ENCODE data around the gene CFDP1.
A peak's percentile ranks its signal among the peaks of the same experiment; 100 is the strongest.

CFDP1 gene

GRCh38 chr16:75432828-75433731 is at the start of gene CFDP1:
TSS of gene CFDP1 (minus strand) at chr16:75433503. CDS start at chr16:75433352, 151 bp downstream.
- peak; percentile 100 for DNase-seq (ENCODE audit: low spot score)

- no peak for DNase-seq (ENCODE audit: low spot score)
Measured at GRCh38 chr16:75482434-75483205, 49.3 kb upstream of the CFDP1 start.

- no peak for DNase-seq (ENCODE audit: low spot score)
Measured at GRCh38 chr16:75481475-75481874, 48.2 kb upstream of the CFDP1 start.

GRCh38 chr16:75479421-75479990 is 46.2 kb upstream of the CFDP1 start:
- no peak for DNase-seq (ENCODE audit: low spot score)

- DNase-seq (ENCODE audit: low spot score), result no peak
Measured at GRCh38 chr16:75478480-75479345, 45.4 kb upstream of the CFDP1 start.

DNA sequence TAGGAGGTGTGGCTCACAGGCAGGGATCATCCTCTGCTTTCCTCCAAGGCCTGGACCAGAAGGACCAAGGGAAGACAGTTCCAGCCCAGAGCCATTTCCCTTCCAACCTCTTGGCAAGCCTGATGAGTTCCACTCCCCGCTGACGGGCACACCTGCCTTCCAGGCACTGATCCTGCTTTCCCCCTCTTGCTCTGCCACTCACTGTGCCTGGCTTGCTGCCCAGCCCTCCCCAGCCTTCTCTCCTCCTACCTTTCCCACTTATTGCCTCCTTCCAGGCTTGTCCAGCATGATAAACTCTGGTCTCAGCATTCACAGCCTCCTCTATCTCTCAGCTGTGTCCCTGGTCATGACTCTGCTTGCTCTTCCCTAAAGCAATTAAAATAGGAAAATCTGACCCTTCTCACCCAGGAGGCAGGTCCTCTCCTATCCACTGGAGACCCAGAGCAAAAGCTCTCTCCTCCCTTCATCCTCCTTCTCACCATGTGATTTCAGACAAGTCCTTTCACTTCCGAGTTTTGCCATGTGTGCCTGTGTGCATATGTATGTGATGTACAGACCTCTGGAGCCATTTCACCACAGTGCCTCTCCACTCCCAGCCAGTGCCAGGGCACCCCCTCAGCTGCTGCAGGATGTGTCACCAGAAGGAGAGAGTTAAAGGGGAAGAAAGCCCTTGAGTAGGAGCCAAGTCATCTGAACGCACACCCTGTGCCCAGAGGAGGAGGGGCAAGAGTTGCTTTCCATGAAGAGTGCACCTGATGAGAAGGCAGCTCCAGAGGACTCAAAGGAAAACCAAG is 44.6 kb upstream of the CFDP1 start:
- no peak for DNase-seq (ENCODE audit: low spot score)

GRCh38 chr16:75476817-75477216 is 43.5 kb upstream of the CFDP1 start:
- no peak for DNase-seq (ENCODE audit: low spot score)

- no peak for DNase-seq (ENCODE audit: low spot score)
Measured at GRCh38 chr16:75475420-75475847, 42.1 kb upstream of the CFDP1 start.

- DNase-seq (ENCODE audit: low spot score), result no peak
Measured at GRCh38 chr16:75472908-75473877, 39.9 kb upstream of the CFDP1 start.

DNA sequence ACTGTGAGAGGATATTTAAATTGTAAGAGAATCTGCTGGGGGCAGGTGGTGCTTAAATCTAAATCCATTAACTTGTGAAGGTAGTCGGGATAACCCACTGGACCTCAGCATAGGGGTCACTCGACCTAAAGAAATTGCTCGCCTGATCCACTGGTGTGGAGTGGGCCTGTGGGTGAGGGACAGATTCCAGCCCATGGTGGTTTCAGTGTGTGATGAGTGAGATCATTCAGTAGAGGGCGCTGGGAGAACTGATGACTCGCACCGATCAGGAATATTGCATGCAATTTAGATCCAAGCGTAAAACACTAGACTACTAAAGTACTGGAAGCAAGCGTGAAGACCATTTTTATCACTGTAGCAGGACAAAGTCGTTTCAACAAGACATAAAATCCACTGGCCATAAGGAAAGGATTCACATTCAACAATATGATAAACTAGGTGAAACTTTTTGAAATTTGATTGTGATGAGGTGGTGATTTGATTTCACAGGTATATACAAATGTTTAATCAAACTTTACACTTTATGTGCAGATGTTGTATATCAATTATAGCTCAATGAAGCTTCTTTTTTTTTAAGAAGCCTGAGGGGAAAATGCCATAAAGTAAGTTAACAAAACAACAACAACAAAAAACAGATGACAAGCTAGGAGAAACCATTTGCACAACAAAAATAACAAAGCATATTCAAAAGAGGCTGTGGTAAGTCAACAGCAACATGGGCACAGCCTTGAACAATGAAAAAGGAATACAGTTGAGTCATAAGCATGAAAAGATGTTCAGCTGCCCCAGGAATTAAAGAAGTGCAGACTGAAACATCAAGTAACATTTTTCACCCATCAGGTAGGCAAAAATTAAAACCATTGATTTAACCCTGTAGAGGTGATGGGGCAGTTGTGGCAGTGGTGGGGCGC is 38.7 kb upstream of the CFDP1 start:
- DNase-seq (ENCODE audit: low spot score), result peak; percentile 87

DNA sequence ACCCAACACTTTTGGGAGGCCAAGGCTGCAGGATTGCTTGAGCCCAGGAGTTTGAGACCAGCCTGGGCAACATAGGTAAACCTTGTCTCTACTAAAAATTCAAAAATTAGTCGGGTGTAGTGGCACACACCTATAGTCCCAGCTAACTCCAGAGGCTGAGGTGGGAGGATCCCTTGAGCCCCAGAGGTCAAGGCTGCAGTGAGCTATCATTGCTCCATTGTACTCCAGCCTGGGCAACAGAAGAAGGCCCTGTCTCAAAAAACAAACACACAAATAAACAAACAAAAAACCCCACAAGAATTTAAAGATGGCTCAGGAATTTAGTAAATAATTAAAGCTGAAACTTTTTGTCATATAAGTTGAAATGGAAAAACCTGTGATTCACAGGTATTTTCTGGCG is 33.5 kb upstream of the CFDP1 start:
- no peak for DNase-seq (ENCODE audit: low spot score)

- DNase-seq (ENCODE audit: low spot score), result peak; percentile 98
Measured at GRCh38 chr16:75464122-75464918, 31.0 kb upstream of the CFDP1 start, which contains the start of gene TMEM170A. TSS of gene TMEM170A (minus strand) at chr16:75464689. CDS start at chr16:75464600, 89 bp downstream.

DNA sequence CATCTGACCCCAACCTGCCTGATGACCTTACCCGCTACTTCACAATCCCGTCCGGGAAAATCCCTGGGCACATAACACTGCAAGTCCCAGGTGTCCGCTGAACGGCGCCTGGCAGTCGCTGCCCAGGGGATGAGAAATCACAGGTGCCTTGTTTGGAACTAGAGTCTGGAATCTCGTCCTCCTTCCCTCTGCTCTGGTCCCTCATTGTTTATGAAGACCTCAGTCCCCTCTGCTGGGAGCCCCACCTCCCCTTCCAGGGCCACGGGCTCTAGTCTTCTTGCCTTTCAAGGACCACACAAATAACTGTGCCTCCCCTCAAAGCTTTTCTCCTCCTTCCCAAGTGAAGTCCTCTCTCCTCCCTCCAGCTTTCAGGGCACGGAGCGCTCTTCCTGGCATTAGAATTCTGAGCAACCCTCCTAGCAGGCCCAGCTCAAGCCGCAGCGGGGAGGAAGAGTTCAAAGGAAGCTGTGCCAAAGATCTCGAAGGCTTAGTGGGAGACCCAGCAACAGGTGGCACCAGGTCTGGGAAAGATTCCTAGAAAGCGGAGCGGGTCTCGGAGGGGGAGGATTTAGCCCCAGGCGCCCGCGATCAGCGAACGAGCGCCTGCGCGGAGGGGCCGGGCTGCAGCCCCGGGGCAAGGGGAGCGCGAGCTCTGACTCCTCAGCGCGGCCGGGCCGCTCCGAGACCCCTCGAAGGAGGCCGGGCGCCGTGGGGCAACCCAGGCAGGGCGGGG is 30.3 kb upstream of the CFDP1 start:
- peak; percentile 57 for DNase-seq (ENCODE audit: low spot score)

GRCh38 chr16:75462806-75463205 is 29.5 kb upstream of the CFDP1 start:
- DNase-seq (ENCODE audit: low spot score), result no peak

DNA sequence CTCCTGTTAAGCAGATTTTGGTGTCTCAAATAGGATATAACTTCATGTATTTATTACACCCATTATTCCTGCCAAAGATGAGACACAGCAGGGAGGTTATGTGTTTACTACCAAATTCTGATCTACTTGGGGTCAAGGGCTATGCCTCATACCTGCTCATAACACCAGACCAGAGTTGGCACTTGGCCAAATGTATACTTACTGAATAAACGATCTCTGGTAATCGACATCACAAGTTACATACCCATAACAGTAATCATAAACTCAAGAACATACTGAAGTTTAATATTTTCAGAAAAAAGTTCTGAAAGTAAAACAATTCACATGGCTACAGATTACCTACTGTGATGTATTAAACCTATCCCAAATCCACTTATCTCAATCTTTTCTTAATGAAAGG is 28.3 kb upstream of the CFDP1 start:
- no peak for DNase-seq (ENCODE audit: low spot score)

DNA sequence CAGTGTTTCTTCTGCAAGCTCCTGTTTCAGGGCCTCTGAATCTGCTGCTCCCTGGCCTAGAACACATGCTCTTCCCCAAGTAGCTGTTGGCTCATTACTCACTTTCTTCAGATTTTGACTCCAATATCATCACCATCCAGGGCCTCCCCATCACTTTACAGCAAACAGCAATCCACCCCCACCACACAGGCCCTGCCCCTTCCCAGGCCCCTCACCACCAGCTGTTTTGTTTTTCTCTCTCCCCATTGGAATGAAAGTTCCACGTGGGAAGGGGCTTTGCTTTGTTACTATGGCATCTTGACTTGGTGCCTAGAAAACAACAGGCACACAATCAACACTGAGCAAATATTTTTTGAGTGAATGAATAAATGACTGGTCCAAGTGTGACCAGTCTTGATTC is 27.1 kb upstream of the CFDP1 start:
- no peak for DNase-seq (ENCODE audit: low spot score)

GRCh38 chr16:75459691-75460090 is 26.4 kb upstream of the CFDP1 start:
- no peak for DNase-seq (ENCODE audit: low spot score)

Measured in AG20443 (cell line).